GM19023 (cell line): ENCODE measurements around the gene POF1B.

ENCODE experiments used
- ATAC-seq: cut with Tn5 transposase; IDR thresholded peaks from one replicate; pipeline ENCODE4 v1.9.1; 2021; ENCODE audit warnings: mild to moderate bottlenecking, moderate library complexity; ENCODE audit not compliant: unreplicated experiment

POF1B gene

GRCh38 chrX:85243761-85244449 lies 135.6 kb downstream of the POF1B start, which contains the start of the genes SATL1 and ZNF711:
Gene SATL1 (minus strand): TSS chrX:85243779. CDS start chrX:85108968, 134,811 bp downstream.
Gene ZNF711 (plus strand): TSS chrX:85243991. CDS start chrX:85247573, 3,582 bp downstream.
- peak; percentile 53 for ATAC-seq

GRCh38 chrX:85243155-85243554 lies 136.3 kb downstream of the POF1B start:
- ATAC-seq, result no peak
